OCI-LY1 (cell line): ENCODE results near the gene CREB5.

Experiments
- H2AFZ ChIP-seq: fragments of 200-600 bp; sonication (generic), shearing (Covaris generic); 2 replicates; pipeline ENCODE4 v1.6.0; 2014; ENCODE audit warnings: antibody characterized with exemption, mild to moderate bottlenecking, low read length
- H3F3A ChIP-seq: fragments of 200-600 bp; sonication (generic), shearing (Covaris generic); 2 replicates; pipeline ENCODE4 v1.6.0; 2014; ENCODE audit warnings: mild to moderate bottlenecking, antibody characterized with exemption, low read length, moderate library complexity; ENCODE audit not compliant: insufficient read depth
- H3K27ac ChIP-seq: fragments of 200-600 bp; sonication (generic); 2 replicates; pipeline ENCODE4 v1.5.1; 2014; ENCODE audit warnings: low read length, mixed run types, mild to moderate bottlenecking, low read depth; ENCODE audit not compliant: poor library complexity, severe bottlenecking
- H3K27me3 ChIP-seq: fragments of 200-600 bp; sonication (generic); 2 replicates; pipeline ENCODE4 v1.6.0; 2014; ENCODE audit warnings: antibody characterized with exemption, mild to moderate bottlenecking, low read length, moderate library complexity; ENCODE audit not compliant: insufficient read depth
- H3K36me3 ChIP-seq: fragments of 200-600 bp; sonication (generic); 2 replicates; pipeline ENCODE4 v1.6.1; 2014; ENCODE audit warnings: mild to moderate bottlenecking, antibody characterized with exemption, low read length, moderate library complexity, mixed read lengths; ENCODE audit not compliant: insufficient read depth
- H3K4me1 ChIP-seq: fragments of 200-600 bp; sonication (generic); 2 replicates; pipeline ENCODE4 v1.5.1; 2014; ENCODE audit warnings: mild to moderate bottlenecking, low read length, moderate library complexity; ENCODE audit not compliant: insufficient read depth, severe bottlenecking
- H3K4me2 ChIP-seq: fragments of 200-600 bp; sonication (generic), shearing (Covaris generic); 2 replicates; pipeline ENCODE4 v1.6.1; 2014; ENCODE audit warnings: low read length
- H3K4me3 ChIP-seq: fragments of 200-600 bp; sonication (generic); 2 replicates; pipeline ENCODE4 v1.5.1; 2014; ENCODE audit warnings: low read length, low read depth, mild to moderate bottlenecking, mixed read lengths; ENCODE audit not compliant: poor library complexity, severe bottlenecking
- H3K79me2 ChIP-seq: fragments of 200-600 bp; shearing (Covaris generic); 2 replicates; pipeline ENCODE4 v1.6.1; 2016; ENCODE audit warnings: mixed run types, low read length, mixed read lengths; ENCODE audit not compliant: insufficient read depth
- H3K9ac ChIP-seq: fragments of 200-600 bp; sonication (generic), shearing (Covaris generic); 2 replicates; pipeline ENCODE4 v1.6.1; 2014; ENCODE audit warnings: mild to moderate bottlenecking, low read length, mixed read lengths
- H3K9me2 ChIP-seq: fragments of 200-600 bp; sonication (generic), shearing (Covaris generic); 2 replicates; pipeline ENCODE4 v1.6.1; 2014; ENCODE audit warnings: low read depth, mild to moderate bottlenecking, low read length, mixed read lengths
- H3K9me3 ChIP-seq: fragments of 200-600 bp; shearing (Covaris generic); 2 replicates; pipeline ENCODE4 v1.6.1; 2014; ENCODE audit warnings: low read length, mixed read lengths
- H4K20me1 ChIP-seq: fragments of 200-600 bp; sonication (generic), shearing (Covaris generic); 2 replicates; pipeline ENCODE4 v1.6.0; 2016; ENCODE audit warnings: mild to moderate bottlenecking, low read length; ENCODE audit not compliant: insufficient read depth
- EZH2 ChIP-seq: fragments of 200-600 bp; sonication (generic), shearing (Covaris generic); IDR thresholded peaks from 2 replicates; pipeline ENCODE4 v1.8.0; 2017; ENCODE audit warnings: borderline replicate concordance, mixed run types, mild to moderate bottlenecking, antibody characterized with exemption, low read length, moderate library complexity, mixed read lengths
- TF ChIP-seq, protein P1 (sequence below): fragments of 200-600 bp; sonication (generic), shearing (Covaris generic); IDR thresholded peaks from 2 replicates; pipeline ENCODE4 v1.5.1; 2017; ENCODE audit warnings: mild to moderate bottlenecking, antibody characterized with exemption, low read length, moderate library complexity, mixed read lengths

The CREB5 gene

GRCh38 chr7:28705350-28705749 is 293.0 kb downstream of the CREB5 start:
- Histone ChIP-seq H3K36me3 (peaks cover 15% of the 10 kb centered on the region), H3K9me2 (no peaks in the 10 kb centered on the region), H3K9me3 (0 out of 2 replicates have a peak, but pooled peaks cover 4% of the 10 kb centered on the region), H3K4me3 (no peak overlapping the region), H3K27ac (no peak overlapping the region), H3F3A (no peaks in the 10 kb centered on the region), H3K79me2 (no peaks in the 10 kb centered on the region), H2AFZ (no peak overlapping the region), H4K20me1 (peaks cover 5% of the 10 kb centered on the region; the same call in 1 of the 2 replicates), H3K9ac (no peak overlapping the region), H3K4me2 (no peak overlapping the region), H3K27me3 (no peaks in the 10 kb centered on the region; the same call in 1 of the 2 replicates), H3K4me1 (no peaks in the 10 kb centered on the region)
- no peak for TF ChIP-seq EZH2
- TF ChIP-seq, protein P1, sequence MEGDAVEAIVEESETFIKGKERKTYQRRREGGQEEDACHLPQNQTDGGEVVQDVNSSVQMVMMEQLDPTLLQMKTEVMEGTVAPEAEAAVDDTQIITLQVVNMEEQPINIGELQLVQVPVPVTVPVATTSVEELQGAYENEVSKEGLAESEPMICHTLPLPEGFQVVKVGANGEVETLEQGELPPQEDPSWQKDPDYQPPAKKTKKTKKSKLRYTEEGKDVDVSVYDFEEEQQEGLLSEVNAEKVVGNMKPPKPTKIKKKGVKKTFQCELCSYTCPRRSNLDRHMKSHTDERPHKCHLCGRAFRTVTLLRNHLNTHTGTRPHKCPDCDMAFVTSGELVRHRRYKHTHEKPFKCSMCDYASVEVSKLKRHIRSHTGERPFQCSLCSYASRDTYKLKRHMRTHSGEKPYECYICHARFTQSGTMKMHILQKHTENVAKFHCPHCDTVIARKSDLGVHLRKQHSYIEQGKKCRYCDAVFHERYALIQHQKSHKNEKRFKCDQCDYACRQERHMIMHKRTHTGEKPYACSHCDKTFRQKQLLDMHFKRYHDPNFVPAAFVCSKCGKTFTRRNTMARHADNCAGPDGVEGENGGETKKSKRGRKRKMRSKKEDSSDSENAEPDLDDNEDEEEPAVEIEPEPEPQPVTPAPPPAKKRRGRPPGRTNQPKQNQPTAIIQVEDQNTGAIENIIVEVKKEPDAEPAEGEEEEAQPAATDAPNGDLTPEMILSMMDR: no peak

- Histone ChIP-seq H3K4me2 (no peak overlapping the region), H3K4me1 (no peaks in the 10 kb centered on the region), H2AFZ (no peak overlapping the region), H3K79me2 (no peaks in the 10 kb centered on the region), H4K20me1 (peaks cover 5% of the 10 kb centered on the region; the same call in 1 of the 2 replicates), H3K9ac (no peak overlapping the region), H3K27ac (no peak overlapping the region), H3K4me3 (no peak overlapping the region), H3K9me3 (0 out of 2 replicates have a peak, but pooled peaks cover 4% of the 10 kb centered on the region), H3K27me3 (no peaks in the 10 kb centered on the region; the same call in 1 of the 2 replicates), H3K36me3 (peaks cover 15% of the 10 kb centered on the region), H3F3A (no peaks in the 10 kb centered on the region), H3K9me2 (no peaks in the 10 kb centered on the region)
- no peak for TF ChIP-seq EZH2
- TF ChIP-seq, protein P1: no peak
These were observed 294.3 kb downstream of the CREB5 start for GRCh38 chr7:28706584-28706983.

GRCh38 chr7:28707291-28707690 is 295.0 kb downstream of the CREB5 start:
- Histone ChIP-seq H3K9ac (no peak overlapping the region), H4K20me1 (peaks cover 5% of the 10 kb centered on the region; the same call in 1 of the 2 replicates), H2AFZ (no peak overlapping the region), H3K36me3 (peaks cover 15% of the 10 kb centered on the region), H3K4me3 (no peak overlapping the region), H3K27ac (no peak overlapping the region), H3K4me1 (no peaks in the 10 kb centered on the region), H3K9me3 (0 out of 2 replicates have a peak, but pooled peaks cover 4% of the 10 kb centered on the region), H3K4me2 (no peak overlapping the region), H3K9me2 (no peaks in the 10 kb centered on the region), H3K79me2 (no peaks in the 10 kb centered on the region), H3F3A (no peaks in the 10 kb centered on the region), H3K27me3 (no peaks in the 10 kb centered on the region; the same call in 1 of the 2 replicates)
- no peak for TF ChIP-seq EZH2
- TF ChIP-seq, protein P1: no peak
